Breast epithelium (tissue), 3 donors: ENCODE measurements around the gene MVB12B.

Experiments
- CTCF ChIP-seq, 3 donors: fragments of 450-650 bp; IDR thresholded peaks; one replicate each; pipeline ENCODE4 v1.5.1; 2016 to 2017; ENCODE audit warnings: antibody characterized with exemption in 3 of 3, mild to moderate bottlenecking in 3 of 3, moderate library complexity in 3 of 3
- POLR2AphosphoS5 ChIP-seq, 3 donors: sonication (generic); formaldehyde crosslinking; IDR thresholded peaks; one replicate each; pipeline ENCODE4 v1.6.1; 2017; ENCODE audit warnings: antibody characterized with exemption in 3 of 3

- TF ChIP-seq CTCF (IDR thresholded peaks at IDR 0.05) (no peak), POLR2AphosphoS5 (IDR thresholded peaks at IDR 0.05) (no peak)
These were observed 103.5 kb downstream of the MVB12B start for GRCh38 chr9:126430124-126430523.
